Progenitor cell of endocrine pancreas (in vitro differentiated cells): ENCODE results near the gene VPS13D. TPM values are rescaled to one million over a fixed set of nuclear protein-coding genes. Genes with fewer than 3 reads are reported as not detected.
"Not testable (repeated sequence)": the region's sequence is repeated elsewhere in the genome, so short reads cannot be mapped to it uniquely, and the experiment has no call there.

Experiments used
- DNase-seq: peaks from one replicate; pipeline ENCODE4 v3.0.0; 2021; ENCODE audit warnings: low spot score; ENCODE audit not compliant: unreplicated experiment
- H3K27ac Mint-ChIP-seq: 2 replicates; pipeline ENCODE4 v1.8.0; 2021; ENCODE audit warnings: mild to moderate bottlenecking, moderate library complexity, mixed read lengths
- H3K27me3 Mint-ChIP-seq: 2 replicates; pipeline ENCODE4 v1.8.0; 2021; ENCODE audit warnings: mixed read lengths
- H3K36me3 Mint-ChIP-seq: 2 replicates; pipeline ENCODE4 v1.8.0; 2022; ENCODE audit warnings: mixed read lengths; ENCODE audit not compliant: insufficient read depth
- H3K4me1 Mint-ChIP-seq: 2 replicates; pipeline ENCODE4 v1.8.0; 2021; ENCODE audit warnings: low read depth, mixed read lengths
- H3K4me3 Mint-ChIP-seq: 2 replicates; pipeline ENCODE4 v1.8.0; 2021; ENCODE audit warnings: low read depth, mild to moderate bottlenecking, moderate library complexity, mixed read lengths
- H3K9me3 Mint-ChIP-seq: 2 replicates; pipeline ENCODE4 v1.8.0; 2021; ENCODE audit warnings: low read depth, mixed read lengths
- total RNA-seq: library from RNA; stranded (reverse); gene quantifications from 2 replicates; pipeline ENCODE4 v1.2.1, GENCODE V29; 2021
- TF ChIP-seq, protein P1 (sequence below): fragments of 200-600 bp; sonication (generic); IDR thresholded peaks from one replicate; pipeline ENCODE4 v1.5.0; 2021; ENCODE audit warnings: antibody characterized with exemption, mild to moderate bottlenecking; ENCODE audit not compliant: unreplicated experiment

VPS13D gene
- total RNA-seq, 1 donor from 2014 or later = 41.9 TPM

- TF ChIP-seq, protein P1, sequence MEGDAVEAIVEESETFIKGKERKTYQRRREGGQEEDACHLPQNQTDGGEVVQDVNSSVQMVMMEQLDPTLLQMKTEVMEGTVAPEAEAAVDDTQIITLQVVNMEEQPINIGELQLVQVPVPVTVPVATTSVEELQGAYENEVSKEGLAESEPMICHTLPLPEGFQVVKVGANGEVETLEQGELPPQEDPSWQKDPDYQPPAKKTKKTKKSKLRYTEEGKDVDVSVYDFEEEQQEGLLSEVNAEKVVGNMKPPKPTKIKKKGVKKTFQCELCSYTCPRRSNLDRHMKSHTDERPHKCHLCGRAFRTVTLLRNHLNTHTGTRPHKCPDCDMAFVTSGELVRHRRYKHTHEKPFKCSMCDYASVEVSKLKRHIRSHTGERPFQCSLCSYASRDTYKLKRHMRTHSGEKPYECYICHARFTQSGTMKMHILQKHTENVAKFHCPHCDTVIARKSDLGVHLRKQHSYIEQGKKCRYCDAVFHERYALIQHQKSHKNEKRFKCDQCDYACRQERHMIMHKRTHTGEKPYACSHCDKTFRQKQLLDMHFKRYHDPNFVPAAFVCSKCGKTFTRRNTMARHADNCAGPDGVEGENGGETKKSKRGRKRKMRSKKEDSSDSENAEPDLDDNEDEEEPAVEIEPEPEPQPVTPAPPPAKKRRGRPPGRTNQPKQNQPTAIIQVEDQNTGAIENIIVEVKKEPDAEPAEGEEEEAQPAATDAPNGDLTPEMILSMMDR = no peak
- Mint-ChIP-seq H3K4me1 (peaks cover 43% of the 10 kb centered on the region), H3K27me3 (no peaks in the 10 kb centered on the region), H3K36me3 (no peaks in the 10 kb centered on the region), H3K9me3 (peaks cover 3% of the 10 kb centered on the region), H3K4me3 (no peak overlapping the region), H3K27ac (peak overlapping the region; percentile 46)
- no peak for DNase-seq
Observed at GRCh38 chr1:12532405-12533315, 302.8 kb downstream of the VPS13D start.

GRCh38 chr1:12536023-12536639 lies 306.3 kb downstream of the VPS13D start:
- Mint-ChIP-seq H3K9me3 (peaks cover 3% of the 10 kb centered on the region), H3K27ac (no peak overlapping the region), H3K36me3 (no peaks in the 10 kb centered on the region), H3K4me3 (no peak overlapping the region), H3K4me1 (peaks cover 33% of the 10 kb centered on the region), H3K27me3 (no peaks in the 10 kb centered on the region)
- TF ChIP-seq, protein P1 = no peak
- no peak for DNase-seq

DNA sequence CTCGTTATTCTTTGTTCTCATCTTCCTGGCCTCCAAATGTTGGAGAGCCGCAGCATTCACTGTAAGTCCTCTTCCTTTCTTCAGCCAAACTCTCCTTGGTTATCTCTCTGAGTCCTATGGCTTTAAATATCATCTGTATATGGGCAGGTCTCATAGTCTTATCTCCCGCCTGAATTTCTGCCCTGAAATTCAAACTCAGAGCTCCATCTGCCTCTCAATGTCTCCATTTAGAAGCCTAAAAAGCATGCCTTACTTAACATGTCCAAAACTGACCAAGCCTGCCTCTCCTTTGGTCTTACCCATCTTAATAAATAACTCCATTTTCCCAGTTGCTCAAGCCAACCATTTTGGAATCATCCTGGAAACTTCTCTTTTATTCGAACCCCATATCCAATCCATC lies 307.5 kb downstream of the VPS13D start:
- Mint-ChIP-seq H3K9me3 (peaks cover 3% of the 10 kb centered on the region), H3K27me3 (peaks cover 4% of the 10 kb centered on the region), H3K36me3 (no peaks in the 10 kb centered on the region), H3K27ac (peak overlapping the region; percentile 42), H3K4me3 (no peak overlapping the region), H3K4me1 (peaks cover 32% of the 10 kb centered on the region)
- DNase-seq = no peak
- TF ChIP-seq, protein P1 = no peak

GRCh38 chr1:12537906-12538461 lies 308.2 kb downstream of the VPS13D start:
- H3K4me3 Mint-ChIP-seq = no peak overlapping the region
- peaks cover 32% of the 10 kb centered on the region for H3K4me1 Mint-ChIP-seq
- no peaks in the 10 kb centered on the region for H3K36me3 Mint-ChIP-seq
- peaks cover 3% of the 10 kb centered on the region for H3K9me3 Mint-ChIP-seq
- TF ChIP-seq, protein P1 = no peak
- DNase-seq = no peak
- peak overlapping the region; percentile 42 for H3K27ac Mint-ChIP-seq
- H3K27me3 Mint-ChIP-seq = peaks cover 4% of the 10 kb centered on the region

- H3K36me3 Mint-ChIP-seq, DNase-seq, H3K9me3 Mint-ChIP-seq, H3K27me3 Mint-ChIP-seq, H3K4me3 Mint-ChIP-seq, H3K27ac Mint-ChIP-seq: not testable (repeated sequence)
- H3K4me1 Mint-ChIP-seq = peaks cover 30% of the 10 kb centered on the region
Observed at GRCh38 chr1:12538536-12538935, 308.7 kb downstream of the VPS13D start.
